ENCODE data around the gene TPRN. TPM values are rescaled to one million over a fixed set of nuclear protein-coding genes. Genes with fewer than 3 reads are reported as not detected.

TPRN gene
- polyA plus RNA-seq, 1 of the 3 experiments (the other 2 are of a cell fraction): 5.2 TPM

- H3K27ac ChIP-seq (ENCODE audit: low read depth in 2 of 2, low read length in 1 of 2): peak overlapping the region; percentile 46 to 87; a peak in 3 of 4 replicates
- H4K20me1 ChIP-seq (ENCODE audit: insufficient read depth): peaks cover 28% of the 10 kb centered on the region
- 52% methylated on average over 14 of the region's 23 CpGs for WGBS (ENCODE audit: low lambda C conversion rate)
- ChIA-PET CTCF (interaction anchor here (0.9 to 1.4 kb wide), 7 partner anchors 12 to 172 kb away, joined by 3 to 6 read pairs (median 3); partner anchors contain the start of genes NRARP and UAP1L1), POLR2A (interaction anchor here (0.6 to 1.4 kb wide), 8 partner anchors 9 to 221 kb away, joined by 3 to 9 read pairs (median 4); partner anchors contain the start of gene SSNA1)
- no peaks in the 10 kb centered on the region for H3K9me2 ChIP-seq
- no peaks in the 10 kb centered on the region for H3K27me3 ChIP-seq (ENCODE audit: insufficient read depth)
- H3K36me3 ChIP-seq (replicated peaks in 1 of 2; ENCODE audit: control insufficient read depth in 1 of 2, insufficient read depth in 2 of 2, low read length in 1 of 2): no peaks in the 10 kb centered on the region
- H3K9me3 ChIP-seq: no peaks in the 10 kb centered on the region
- peak overlapping the region; percentile 83; the same call in 1 of the 2 replicates for H2AFZ ChIP-seq (ENCODE audit: low read depth)
- TF ChIP-seq FOXM1 (IDR thresholded peaks at IDR 0.05; ENCODE audit: low read depth): no peak
- no peak for TF ChIP-seq CHD2 (IDR thresholded peaks at IDR 0.05; ENCODE audit: low read length, partially characterized antibody)
- no peak for TF ChIP-seq USF1 (IDR thresholded peaks at IDR 0.05; ENCODE audit: borderline replicate concordance, low read depth)
- no peak for TF ChIP-seq TCF12 (IDR thresholded peaks at IDR 0.05)
- no peak for TF ChIP-seq TAF1 (IDR thresholded peaks at IDR 0.05; ENCODE audit: borderline replicate concordance, low read depth, low read length)
- no peak for TF ChIP-seq IRF3 (IDR thresholded peaks at IDR 0.05; ENCODE audit: low read depth, low read length)
- no peak for TF ChIP-seq SMC3 (IDR thresholded peaks at IDR 0.05; ENCODE audit: low read depth, low read length)
- TF ChIP-seq EP300 (IDR thresholded peaks at IDR 0.05; ENCODE audit: borderline replicate concordance in 1 of 2, low read depth in 1 of 2, low read length in 1 of 2): no peak
- no peak for TF ChIP-seq MEF2A (IDR thresholded peaks at IDR 0.05; ENCODE audit: borderline replicate concordance, low read depth)
- no peak for TF ChIP-seq MAX (IDR thresholded peaks at IDR 0.05; ENCODE audit: low read depth)
- peaks cover 83% of the 10 kb centered on the region for H3K79me2 ChIP-seq (ENCODE audit: insufficient read depth)
- peak overlapping the region; percentile 99 for H3K4me2 ChIP-seq
- peak overlapping the region; percentile 70 to 83 for H3K4me3 ChIP-seq (ENCODE audit: low read depth in 2 of 2, low read length in 1 of 2)
- H3K4me1 ChIP-seq (ENCODE audit: control insufficient read depth in 1 of 2, insufficient read depth in 2 of 2, low read depth in 1 of 2, low read length in 1 of 2): peaks cover 17 to 49% of the 10 kb centered on the region in 2 experiments; a peak in 3 of 4 replicates
- H3K9ac ChIP-seq: peak overlapping the region; percentile 66; the same call in 1 of the 2 replicates
- DNase-seq: no peak
- peaks cover 14% of the 10 kb centered on the region for H3F3A ChIP-seq (replicated peaks; ENCODE audit: insufficient read depth)
These were observed 796 bp upstream of the TPRN start for GRCh38 chr9:137201205-137201868.

GRCh38 chr9:137199411-137200121 lies 975 bp downstream of the TPRN start:
- ChIA-PET CTCF (interaction anchor here (0.8 to 1.7 kb wide), 5 partner anchors 10 to 70 kb away, joined by 3 to 6 read pairs (median 3); partner anchors contain the start of genes RNF224 and TUBB4B), POLR2A (interaction anchor here (0.6 to 2.5 kb wide), 3 partner anchors 11 to 367 kb away, joined by 4 to 20 read pairs (median 6); partner anchors contain the start of genes ANAPC2, SSNA1 and TUBB4B)
- no peak for DNase-seq
- whole genome bisulfite sequencing (ENCODE audit: low lambda C conversion rate): 15% methylated on average over 17 of the region's 51 CpGs
- peaks cover 72% of the 10 kb centered on the region for H3K79me2 ChIP-seq (ENCODE audit: insufficient read depth)
- peaks cover 39% of the 10 kb centered on the region for H4K20me1 ChIP-seq (ENCODE audit: insufficient read depth)
- no peaks in the 10 kb centered on the region for H3K36me3 ChIP-seq (replicated peaks in 1 of 2; ENCODE audit: control insufficient read depth in 1 of 2, insufficient read depth in 2 of 2, low read length in 1 of 2)
- H2AFZ ChIP-seq (ENCODE audit: low read depth): no peak overlapping the region
- peak overlapping the region; percentile 41 to 83; a peak in 2 of 4 replicates for H3K4me3 ChIP-seq (ENCODE audit: low read depth in 2 of 2, low read length in 1 of 2)
- H3F3A ChIP-seq (replicated peaks; ENCODE audit: insufficient read depth): peaks cover 14% of the 10 kb centered on the region
- peak overlapping the region; percentile 86 for H3K4me2 ChIP-seq
- peaks cover 15 to 41% of the 10 kb centered on the region in 2 experiments; a peak in 3 of 4 replicates for H3K4me1 ChIP-seq (ENCODE audit: control insufficient read depth in 1 of 2, insufficient read depth in 2 of 2, low read depth in 1 of 2, low read length in 1 of 2)
- no peaks in the 10 kb centered on the region for H3K9me3 ChIP-seq
- no peak overlapping the region for H3K27ac ChIP-seq (ENCODE audit: low read depth in 2 of 2, low read length in 1 of 2)
- H3K9me2 ChIP-seq: no peaks in the 10 kb centered on the region
- H3K9ac ChIP-seq: no peak overlapping the region
- H3K27me3 ChIP-seq (ENCODE audit: insufficient read depth): no peaks in the 10 kb centered on the region
- TF ChIP-seq FOXJ3 (CRISPR knock-in tag; IDR thresholded peaks at IDR 0.05) (no peak), USF1 (IDR thresholded peaks at IDR 0.05; ENCODE audit: borderline replicate concordance, low read depth) (no peak), YY1 (IDR thresholded peaks at IDR 0.05; ENCODE audit: low read depth) (no peak), ZBTB33 (IDR thresholded peaks at IDR 0.05; ENCODE audit: borderline replicate concordance, low read depth) (no peak), ELF1 (IDR thresholded peaks at IDR 0.05) (no peak), RAD21 (IDR thresholded peaks at IDR 0.05; ENCODE audit: low read length) (no peak), MXI1 (IDR thresholded peaks at IDR 0.05; ENCODE audit: low read depth, low read length) (no peak), IRF3 (IDR thresholded peaks at IDR 0.05; ENCODE audit: low read depth, low read length) (no peak), TAF1 (IDR thresholded peaks at IDR 0.05; ENCODE audit: borderline replicate concordance, low read depth, low read length) (no peak), RCOR1 (IDR thresholded peaks at IDR 0.05; ENCODE audit: low read length) (no peak), POLR2AphosphoS5 (IDR thresholded peaks at IDR 0.05; ENCODE audit: low read depth, low read length) (no peak), JUND (IDR thresholded peaks at IDR 0.05) (no peak), SMC3 (IDR thresholded peaks at IDR 0.05; ENCODE audit: low read depth, low read length) (no peak)
